CD4-positive, alpha-beta T cell (primary cell): Measurements from ENCODE around the gene OFD1. TPM values are rescaled to one million over a fixed set of nuclear protein-coding genes. Genes with fewer than 3 reads are reported as not detected.

ENCODE experiments used
- ATAC-seq: fragments of 200-7000 bp; cut with Tn5 transposase; one replicate; pipeline ENCODE4 v1.10.0; 2022; ENCODE audit warnings: mild to moderate bottlenecking; ENCODE audit not compliant: poor library complexity
- CTCF ChIA-PET: fragments of 350-600 bp; sonication (Branson Sonifier 250); formaldehyde crosslinking; loops from one replicate; lab custom pipeline; 2021; ENCODE audit warnings: antibody characterized with exemption, inconsistent platforms; lab: Charles Lee
- POLR2A ChIA-PET: fragments of 350-600 bp; sonication (Branson Sonifier 250); formaldehyde crosslinking; loops from one replicate; lab custom pipeline; 2021; ENCODE audit warnings: antibody characterized with exemption, inconsistent platforms; lab: Charles Lee
- DNase-seq, 14 experiments: peaks; one replicate each; pipeline ENCODE4 v3.0.0-alpha.2; 2013 to 2020; ENCODE audit warnings: mixed read lengths in 2 of 14
- H3K27ac ChIP-seq, 2 donors: one replicate each; pipeline versions ENCODE4 v1.5.1 to v1.7.0; 2013; ENCODE audit warnings: low read length in 2 of 2, low read depth in 1 of 2, mild to moderate bottlenecking in 1 of 2
- H3K27me3 ChIP-seq, 2 experiments: 1 replicate in 1 of 2; 2 replicates in 1 of 2; pipeline versions ENCODE4 v1.6.1 to v1.7.0; 2013; ENCODE audit warnings: low read length in 2 of 2, control low read depth in 1 of 2, mild to moderate bottlenecking in 1 of 2, moderate library complexity in 1 of 2; ENCODE audit not compliant: insufficient read depth in 2 of 2, control insufficient read depth in 1 of 2
- H3K36me3 ChIP-seq: one replicate; pipeline ENCODE4 v1.6.1; 2013; ENCODE audit warnings: low read length, control low read depth; ENCODE audit not compliant: insufficient read depth
- H3K4me1 ChIP-seq: one replicate; pipeline ENCODE4 v1.6.1; 2013; ENCODE audit warnings: low read length, control low read depth; ENCODE audit not compliant: insufficient read depth
- H3K4me3 ChIP-seq: one replicate; pipeline ENCODE4 v1.5.1; 2013; ENCODE audit warnings: mild to moderate bottlenecking, low read length, moderate library complexity
- H3K9me3 ChIP-seq, 2 experiments: 1 replicate in 1 of 2; 2 replicates in 1 of 2; pipeline versions ENCODE4 v1.6.1 to v1.7.0; 2013; ENCODE audit warnings: low read length in 2 of 2, mild to moderate bottlenecking in 2 of 2, control low read depth in 1 of 2, moderate library complexity in 1 of 2; ENCODE audit not compliant: control insufficient read depth in 1 of 2, insufficient read depth in 1 of 2
- H3K27ac Mint-ChIP-seq: one replicate; pipeline ENCODE4 v1.8.0; 2020; ENCODE audit warnings: mixed read lengths
- H3K27me3 Mint-ChIP-seq: one replicate; pipeline ENCODE4 v1.8.0; 2021; ENCODE audit warnings: mixed read lengths
- H3K36me3 Mint-ChIP-seq: one replicate; pipeline ENCODE4 v1.8.0; 2021; ENCODE audit warnings: low read depth, mixed read lengths
- H3K4me1 Mint-ChIP-seq: one replicate; pipeline ENCODE4 v1.8.0; 2021; ENCODE audit warnings: low read depth, mixed read lengths
- H3K4me3 Mint-ChIP-seq: one replicate; pipeline ENCODE4 v1.8.0; 2020; ENCODE audit warnings: mild to moderate bottlenecking, mixed read lengths
- H3K9me3 Mint-ChIP-seq: one replicate; pipeline ENCODE4 v1.8.0; 2020; ENCODE audit warnings: mixed read lengths
- intact Hi-C, 2 experiments: fragments of 100-400 bp; cut with DNase I in 1 of 2; cut with micrococcal nuclease in 1 of 2; formaldehyde crosslinking; loops; one replicate each; pipeline versions ENCODE4 v1.15.1 to v1.9.0; 2023 to 2025; cut with DNase I, micrococcal nuclease
- total RNA-seq, 174 experiments: library from RNA in 2 of 174; stranded (reverse) in 2 of 174; gene quantifications; one replicate each; pipeline ENCODE4 v1.2.3 and lab custom pipeline; 2021 to 2026
- TF ChIP-seq, protein P1 (sequence below): fragments of 200-600 bp; IDR thresholded peaks from one replicate; pipeline ENCODE4 v1.8.0; 2022; ENCODE audit warnings: antibody characterized with exemption, mild to moderate bottlenecking

Gene OFD1
- total RNA-seq, 2 experiments from 2014 or later: 59.1 to 60.0 TPM

DNA sequence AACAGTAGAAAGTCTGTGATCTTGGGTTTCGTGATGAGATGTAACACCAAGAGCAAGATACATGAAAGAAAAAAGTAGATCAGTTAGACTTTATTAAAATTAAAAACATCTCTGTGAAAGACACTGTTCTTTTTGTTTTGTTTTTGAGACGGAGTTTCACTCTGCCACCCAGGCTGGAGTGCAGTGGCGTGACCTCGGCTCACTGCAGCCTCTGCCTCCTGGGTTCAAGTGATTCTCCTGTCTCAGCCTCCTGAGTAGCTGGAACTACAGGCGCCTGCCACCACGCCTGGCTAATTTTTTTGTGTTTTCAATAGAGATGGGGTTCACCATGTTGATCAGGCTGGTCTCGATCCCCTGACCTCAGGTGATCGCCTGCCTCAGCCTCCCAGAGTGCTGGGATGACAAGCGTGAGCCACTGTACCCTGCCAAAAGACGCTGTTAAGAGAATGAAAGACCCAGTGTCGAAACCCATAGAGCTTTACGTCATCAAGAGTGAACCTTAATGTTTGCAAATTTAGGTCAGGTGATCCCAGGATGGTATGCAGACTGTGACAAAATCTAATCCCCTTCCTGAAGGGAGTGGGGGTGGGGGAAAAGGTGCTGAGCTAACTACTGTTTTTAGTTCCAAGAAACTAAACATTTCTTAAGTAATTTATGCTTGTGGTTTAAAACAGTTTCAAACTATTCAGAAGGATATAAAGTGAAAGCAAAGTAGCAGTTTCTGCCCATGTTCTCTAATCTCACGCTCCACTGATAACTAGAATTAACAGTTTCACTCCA, 8.0 kb downstream of the OFD1 start:
- H3K4me3 ChIP-seq: peak overlapping the region; percentile 25

GRCh38 chrX:13747836-13748235, 13.3 kb downstream of the OFD1 start:
- Histone ChIP-seq H3K4me3 (no peak overlapping the region), H3K36me3 (peaks cover 58% of the 10 kb centered on the region), H3K4me1 (peaks cover 3% of the 10 kb centered on the region), H3K9me3 (no peaks in the 10 kb centered on the region), H3K27me3 (no peaks in the 10 kb centered on the region), H3K27ac (no peak overlapping the region)
- Mint-ChIP-seq H3K4me1 (peaks cover 26% of the 10 kb centered on the region), H3K27ac (peak overlapping the region; percentile 39), H3K36me3 (peaks cover 75% of the 10 kb centered on the region), H3K27me3 (no peaks in the 10 kb centered on the region), H3K4me3 (no peak overlapping the region), H3K9me3 (no peaks in the 10 kb centered on the region)
- TF ChIP-seq, protein P1, sequence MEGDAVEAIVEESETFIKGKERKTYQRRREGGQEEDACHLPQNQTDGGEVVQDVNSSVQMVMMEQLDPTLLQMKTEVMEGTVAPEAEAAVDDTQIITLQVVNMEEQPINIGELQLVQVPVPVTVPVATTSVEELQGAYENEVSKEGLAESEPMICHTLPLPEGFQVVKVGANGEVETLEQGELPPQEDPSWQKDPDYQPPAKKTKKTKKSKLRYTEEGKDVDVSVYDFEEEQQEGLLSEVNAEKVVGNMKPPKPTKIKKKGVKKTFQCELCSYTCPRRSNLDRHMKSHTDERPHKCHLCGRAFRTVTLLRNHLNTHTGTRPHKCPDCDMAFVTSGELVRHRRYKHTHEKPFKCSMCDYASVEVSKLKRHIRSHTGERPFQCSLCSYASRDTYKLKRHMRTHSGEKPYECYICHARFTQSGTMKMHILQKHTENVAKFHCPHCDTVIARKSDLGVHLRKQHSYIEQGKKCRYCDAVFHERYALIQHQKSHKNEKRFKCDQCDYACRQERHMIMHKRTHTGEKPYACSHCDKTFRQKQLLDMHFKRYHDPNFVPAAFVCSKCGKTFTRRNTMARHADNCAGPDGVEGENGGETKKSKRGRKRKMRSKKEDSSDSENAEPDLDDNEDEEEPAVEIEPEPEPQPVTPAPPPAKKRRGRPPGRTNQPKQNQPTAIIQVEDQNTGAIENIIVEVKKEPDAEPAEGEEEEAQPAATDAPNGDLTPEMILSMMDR: no peak
- CTCF ChIA-PET: interaction anchor here (0.8 to 1.5 kb wide), 2 partner anchors 10 to 89 kb away, joined by 3 to 5 read pairs; no protein-coding TSS in a partner anchor
- intact Hi-C loops: loop anchor here (2.0 to 5.0 kb wide), 3 partner anchors 89 to 241 kb away; no protein-coding TSS in a partner anchor
- peak in 9 of 14 experiments; percentile 10 to 67 (median 35) for DNase-seq
- POLR2A ChIA-PET: interaction anchor here (1.1 to 1.2 kb wide), 2 partner anchors 11 to 13 kb away, joined by 3 to 4 read pairs; partner anchors contain the start of genes OFD1 and TRAPPC2
- ATAC-seq: no peak

More for the DNA sequence above, 8.0 kb downstream of the OFD1 start:
- peak overlapping the region; percentile 94 for H3K27ac Mint-ChIP-seq
- ATAC-seq: peak; percentile 93
- POLR2A ChIA-PET: interaction anchor here (0.6 to 1.6 kb wide), 5 partner anchors 8 to 54 kb away, joined by 3 to 8 read pairs (median 4); partner anchors contain the start of genes OFD1, RAB9A and TRAPPC2
- H3K9me3 Mint-ChIP-seq: no peaks in the 10 kb centered on the region
- Histone ChIP-seq H3K9me3 (no peaks in the 10 kb centered on the region), H3K27ac (peak overlapping the region; percentile 50 to 59), H3K4me1 (peaks cover 10% of the 10 kb centered on the region), H3K36me3 (peaks cover 47% of the 10 kb centered on the region), H3K27me3 (no peaks in the 10 kb centered on the region)
- peak in 9 of 14 experiments; percentile 1 to 82 (median 22) for DNase-seq
- CTCF ChIA-PET: no interaction called here
- no peaks in the 10 kb centered on the region for H3K27me3 Mint-ChIP-seq
- H3K4me1 Mint-ChIP-seq: peaks cover 29% of the 10 kb centered on the region
- TF ChIP-seq, protein P1: no peak
- intact Hi-C loops: no loop called here
- H3K36me3 Mint-ChIP-seq: peaks cover 66% of the 10 kb centered on the region
- peak overlapping the region; percentile 81 for H3K4me3 Mint-ChIP-seq

DNA sequence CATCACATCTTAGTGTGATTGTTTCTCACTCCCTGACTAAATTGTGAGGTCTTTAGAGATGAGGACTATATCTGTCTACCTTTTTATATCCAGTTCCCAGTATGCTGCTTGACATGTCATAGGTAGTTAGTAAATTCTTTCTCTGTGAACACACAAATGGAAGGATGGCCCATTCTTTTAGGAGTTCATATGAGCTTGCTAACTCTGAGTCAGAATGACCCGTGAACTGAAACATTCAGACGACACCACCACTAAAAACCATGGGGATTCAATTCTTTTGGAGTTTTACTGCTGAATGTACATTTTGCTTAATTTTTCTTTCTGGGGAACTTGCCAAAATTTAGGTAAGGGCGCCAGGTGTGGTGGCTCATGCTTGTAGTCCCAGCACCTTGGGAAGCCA, 13.9 kb downstream of the OFD1 start:
- ATAC-seq: no peak
- POLR2A ChIA-PET: interaction anchor here (1.2 kb wide), 1 partner anchor 12 kb away, joined by 3 read pairs; no protein-coding TSS in a partner anchor
- Mint-ChIP-seq H3K27me3 (no peaks in the 10 kb centered on the region), H3K4me1 (peaks cover 23% of the 10 kb centered on the region), H3K27ac (no peak overlapping the region), H3K9me3 (no peaks in the 10 kb centered on the region), H3K36me3 (peaks cover 74% of the 10 kb centered on the region), H3K4me3 (no peak overlapping the region)
- peaks cover 60% of the 10 kb centered on the region for H3K36me3 ChIP-seq
- no peak overlapping the region for H3K4me3 ChIP-seq
- CTCF ChIA-PET: interaction anchor here (0.8 to 1.5 kb wide), 2 partner anchors 10 to 89 kb away, joined by 3 to 5 read pairs; no protein-coding TSS in a partner anchor
- no peaks in the 10 kb centered on the region for H3K27me3 ChIP-seq
- intact Hi-C loops: loop anchor here (2.0 to 5.0 kb wide), 2 partner anchors 90 to 241 kb away; no protein-coding TSS in a partner anchor
- peaks cover 3% of the 10 kb centered on the region for H3K4me1 ChIP-seq
- no peak for DNase-seq
- H3K27ac ChIP-seq: no peak overlapping the region
- H3K9me3 ChIP-seq: no peaks in the 10 kb centered on the region
- TF ChIP-seq, protein P1: no peak
